Endodermal cell (in vitro differentiated cells): ENCODE data around the gene SLC3A2. TPM values are rescaled to one million over a fixed set of nuclear protein-coding genes. Genes with fewer than 3 reads are reported as not detected.
"Not testable (repeated sequence)": the region's sequence is repeated elsewhere in the genome, so short reads cannot be mapped to it uniquely, and the experiment has no call there.

Source experiments
- DNase-seq: peaks from one replicate; pipeline ENCODE4 v3.0.0-alpha.2; 2017
- H3K27ac ChIP-seq: 2 replicates; pipeline ENCODE4 v1.5.1; 2013; ENCODE audit warnings: mild to moderate bottlenecking, low read depth, low read length, moderate library complexity
- H3K27me3 ChIP-seq: 2 replicates; pipeline ENCODE4 v1.6.1; 2013; ENCODE audit warnings: mild to moderate bottlenecking, low read length, moderate library complexity; ENCODE audit not compliant: insufficient read depth, control insufficient read depth, poor library complexity, severe bottlenecking
- H3K36me3 ChIP-seq: 2 replicates; pipeline ENCODE4 v1.7.0; 2013; ENCODE audit warnings: mild to moderate bottlenecking, low read length, moderate library complexity; ENCODE audit not compliant: control insufficient read depth, insufficient read depth
- H3K4me1 ChIP-seq: one replicate; pipeline ENCODE4 v1.7.0; 2013; ENCODE audit warnings: low read length; ENCODE audit not compliant: control insufficient read depth, insufficient read depth
- H3K4me3 ChIP-seq: 2 replicates; pipeline ENCODE4 v1.5.1; 2013; ENCODE audit warnings: mild to moderate bottlenecking, low read length, moderate library complexity
- H3K9ac ChIP-seq: 2 replicates; pipeline ENCODE4 v1.6.1; 2013; ENCODE audit warnings: mild to moderate bottlenecking, low read length, moderate library complexity; ENCODE audit not compliant: poor library complexity, severe bottlenecking; ENCODE audit errors: extremely low read depth
- H3K9me3 ChIP-seq: 2 replicates; pipeline ENCODE4 v1.6.1; 2013; ENCODE audit warnings: mild to moderate bottlenecking, low read length, moderate library complexity; ENCODE audit not compliant: control insufficient read depth
- H3K27ac Mint-ChIP-seq: 2 replicates; pipeline ENCODE4 v1.8.0; 2020; ENCODE audit warnings: mixed read lengths
- H3K27me3 Mint-ChIP-seq: 2 replicates; pipeline ENCODE4 v1.8.0; 2021; ENCODE audit warnings: mild to moderate bottlenecking, mixed read lengths; ENCODE audit not compliant: insufficient read depth
- H3K36me3 Mint-ChIP-seq: 2 replicates; pipeline ENCODE4 v1.8.0; 2020; ENCODE audit warnings: low read depth, mixed read lengths
- H3K4me1 Mint-ChIP-seq: 2 replicates; pipeline ENCODE4 v1.8.0; 2020; ENCODE audit warnings: mixed read lengths
- H3K4me3 Mint-ChIP-seq: 2 replicates; pipeline ENCODE4 v1.8.0; 2020; ENCODE audit warnings: mild to moderate bottlenecking, moderate library complexity, mixed read lengths
- H3K9me3 Mint-ChIP-seq: 2 replicates; pipeline ENCODE4 v1.8.0; 2020; ENCODE audit warnings: mild to moderate bottlenecking, mixed read lengths
- CTCF ChIP-seq: fragments of 200-600 bp; sonication (generic); conservative IDR thresholded peaks from 2 replicates; pipeline ENCODE4 v1.5.0; 2021; ENCODE audit warnings: antibody characterized with exemption, mild to moderate bottlenecking
- WGBS, 2 experiments: methylation state at CpG; one replicate each; pipeline versions ENCODE4 v1.1.5 to v1.1.7; 2013; ENCODE audit warnings: missing lambda C conversion rate in 2 of 2, mixed read lengths in 1 of 2; ENCODE audit not compliant: insufficient coverage in 1 of 2, insufficient read length in 1 of 2; 5-methylcytosine and 5-hydroxymethylcytosine counted together
- total RNA-seq, 2 donors: library from RNA; stranded (reverse); fragmentation: NEBNext Ultra II Directional in 1 of 2; extraction: Animal tissue kit (Norgen Biotek cat#: 25700) in 1 of 2; gene quantifications; 2 replicates in 1 of 2; 3 replicates in 1 of 2; pipeline ENCODE4 v1.2.1, GENCODE V29; 2021

The SLC3A2 gene
- total RNA-seq, 2 donors from 2014 or later = 438 to 488 TPM

- Mint-ChIP-seq H3K36me3 (peaks cover 29% of the 10 kb centered on the region), H3K9me3 (no peaks in the 10 kb centered on the region), H3K4me1 (peaks cover 6% of the 10 kb centered on the region), H3K27ac (no peak within 1 kb of the TSS), H3K27me3 (no peaks in the 10 kb centered on the region), H3K4me3 (no peak within 1 kb of the TSS)
- H3K9ac ChIP-seq = peak within 1 kb of the TSS; percentile 86
- peak; percentile 95 for DNase-seq
- WGBS, 2 experiments = 0% methylated on average over 49 to 62 of the region's 62 CpGs
- H3K36me3 ChIP-seq = peaks cover 31% of the 10 kb centered on the region
- H3K27me3 ChIP-seq = no peaks in the 10 kb centered on the region
- no peak for TF ChIP-seq CTCF
- H3K27ac ChIP-seq = peak within 1 kb of the TSS; percentile 100
- no peaks in the 10 kb centered on the region for H3K4me1 ChIP-seq
- peak within 1 kb of the TSS; percentile 98 for H3K4me3 ChIP-seq
- no peaks in the 10 kb centered on the region for H3K9me3 ChIP-seq
Measured at GRCh38 chr11:62839050-62839945, 41.4 kb upstream of the SLC3A2 start, which contains the start of gene WDR74. TSS of gene WDR74 (minus strand) at chr11:62839590. CDS start at chr11:62839570, 20 bp downstream.

- not testable (repeated sequence) for H3K9me3 Mint-ChIP-seq, H3K4me1 ChIP-seq, H3K4me3 Mint-ChIP-seq, H3K27me3 Mint-ChIP-seq, H3K4me1 Mint-ChIP-seq, H3K27me3 ChIP-seq, H3K27ac Mint-ChIP-seq, H3K9me3 ChIP-seq
- peak overlapping the region; percentile 98 for H3K4me3 ChIP-seq
- H3K27ac ChIP-seq = peak overlapping the region; percentile 100
- H3K9ac ChIP-seq = peak overlapping the region; percentile 86
- WGBS, 2 experiments = 1 to 2% methylated on average over 30 to 41 of the region's 41 CpGs
- H3K36me3 Mint-ChIP-seq = peaks cover 14% of the 10 kb centered on the region
- H3K36me3 ChIP-seq = peaks cover 16% of the 10 kb centered on the region
- DNase-seq = peak; percentile 93
Measured at GRCh38 chr11:62840721-62841360, 39.9 kb upstream of the SLC3A2 start.

- Mint-ChIP-seq H3K4me1 (peaks cover 6% of the 10 kb centered on the region), H3K4me3 (no peak overlapping the region), H3K36me3 (peaks cover 9% of the 10 kb centered on the region), H3K9me3 (peaks cover 7% of the 10 kb centered on the region), H3K27me3 (no peaks in the 10 kb centered on the region), H3K27ac (no peak overlapping the region)
- Histone ChIP-seq H3K9me3 (peaks cover 5% of the 10 kb centered on the region), H3K36me3 (peaks cover 9% of the 10 kb centered on the region), H3K4me1 (no peaks in the 10 kb centered on the region), H3K9ac (peak overlapping the region; percentile 91), H3K27ac (peak overlapping the region; percentile 100), H3K4me3 (peak overlapping the region; percentile 76), H3K27me3 (no peaks in the 10 kb centered on the region)
- TF ChIP-seq CTCF = no peak
- 0% methylated on average over 21 to 32 of the region's 33 CpGs for WGBS, 2 experiments
- DNase-seq = peak; percentile 91
Measured at GRCh38 chr11:62841361-62842170, 39.1 kb upstream of the SLC3A2 start.
